H9 (cell line): ENCODE results near the gene NEUROD6. TPM values are rescaled to one million over a fixed set of nuclear protein-coding genes. Genes with fewer than 3 reads are reported as not detected.

Experiments
- DNase-seq: peaks from one replicate; pipeline ENCODE4 v3.0.0-alpha.2; 2017
- H2AFZ ChIP-seq: one replicate; pipeline ENCODE4 v1.6.1; 2013; ENCODE audit warnings: mild to moderate bottlenecking, low read length, control low read depth, moderate library complexity
- H2AK5ac ChIP-seq: 2 replicates; pipeline ENCODE4 v1.6.1; 2013; ENCODE audit warnings: low read length, control low read depth, mixed read lengths; ENCODE audit not compliant: insufficient read length
- H2BK120ac ChIP-seq: one replicate; pipeline ENCODE4 v1.6.1; 2013; ENCODE audit warnings: low read depth, mild to moderate bottlenecking, low read length, control low read depth, inconsistent platforms; ENCODE audit not compliant: poor library complexity, severe bottlenecking
- H2BK12ac ChIP-seq: 2 replicates; pipeline ENCODE4 v1.6.1; 2013; ENCODE audit warnings: low read length, control low read depth, mixed read lengths, low read depth; ENCODE audit not compliant: insufficient read length
- H2BK15ac ChIP-seq: 2 replicates; pipeline ENCODE4 v1.6.1; 2013; ENCODE audit warnings: low read depth, low read length, control low read depth
- H2BK20ac ChIP-seq: one replicate; pipeline ENCODE4 v1.6.1; 2013; ENCODE audit warnings: low read depth, mild to moderate bottlenecking, low read length, control low read depth, inconsistent platforms; ENCODE audit not compliant: poor library complexity, severe bottlenecking
- H2BK5ac ChIP-seq: 2 replicates; pipeline ENCODE4 v1.6.1; 2013; ENCODE audit warnings: low read length, control low read depth, mixed read lengths; ENCODE audit not compliant: insufficient read length
- H3K14ac ChIP-seq: 2 replicates; pipeline ENCODE4 v1.6.1; 2013; ENCODE audit warnings: low read length, control low read depth; ENCODE audit not compliant: insufficient read depth
- H3K18ac ChIP-seq: 2 replicates; pipeline ENCODE4 v1.6.1; 2013; ENCODE audit warnings: low read depth, mild to moderate bottlenecking, mixed read lengths, low read length, control low read depth; ENCODE audit not compliant: insufficient read length
- H3K23ac ChIP-seq: 2 replicates; pipeline ENCODE4 v1.6.1; 2013; ENCODE audit warnings: low read length, control low read depth, mixed read lengths, low read depth; ENCODE audit not compliant: insufficient read length
- H3K23me2 ChIP-seq: 2 replicates; pipeline ENCODE4 v1.6.1; 2013; ENCODE audit warnings: low read depth, mild to moderate bottlenecking, mixed read lengths, low read length, control low read depth; ENCODE audit not compliant: insufficient read length, poor library complexity, severe bottlenecking
- H3K27ac ChIP-seq: 2 replicates; pipeline ENCODE4 v1.5.1; 2013; ENCODE audit warnings: low read length, control low read depth, mixed read lengths, low read depth; ENCODE audit not compliant: insufficient read length
- H3K27me3 ChIP-seq: 2 replicates; pipeline ENCODE4 v1.6.1; 2013; ENCODE audit warnings: low read length, control low read depth, inconsistent platforms; ENCODE audit not compliant: insufficient read depth
- H3K4ac ChIP-seq: 2 replicates; pipeline ENCODE4 v1.6.1; 2013; ENCODE audit warnings: low read depth, mild to moderate bottlenecking, control low read depth, inconsistent platforms, low read length, moderate library complexity
- H3K4me1 ChIP-seq: 2 replicates; pipeline ENCODE4 v1.6.1; 2013; ENCODE audit warnings: low read length, control low read depth, inconsistent platforms; ENCODE audit not compliant: insufficient read depth
- H3K4me2 ChIP-seq: 2 replicates; pipeline ENCODE4 v1.6.1; 2013; ENCODE audit warnings: low read length, control low read depth, mixed read lengths; ENCODE audit not compliant: insufficient read length, insufficient read depth
- H3K56ac ChIP-seq: 2 replicates; pipeline ENCODE4 v1.6.1; 2013; ENCODE audit warnings: low read depth, mild to moderate bottlenecking, mixed read lengths, low read length, control low read depth; ENCODE audit not compliant: insufficient read length
- H3K79me1 ChIP-seq: 2 replicates; pipeline ENCODE4 v1.6.1; 2013; ENCODE audit warnings: low read depth, mild to moderate bottlenecking, moderate library complexity, low read length, control low read depth, inconsistent platforms; ENCODE audit not compliant: insufficient read depth, poor library complexity, severe bottlenecking
- H3K79me2 ChIP-seq: 2 replicates; pipeline ENCODE4 v1.6.1; 2013; ENCODE audit warnings: low read length, control low read depth, inconsistent platforms; ENCODE audit not compliant: insufficient read depth
- H3K9ac ChIP-seq: 2 replicates; pipeline ENCODE4 v1.6.1; 2013; ENCODE audit warnings: low read length, control low read depth, mixed read lengths; ENCODE audit not compliant: insufficient read length; ENCODE audit errors: extremely low read depth
- H3K9me3 ChIP-seq: one replicate; pipeline ENCODE4 v1.6.1; 2013; ENCODE audit warnings: low read depth, low read length, inconsistent platforms; ENCODE audit not compliant: control insufficient read depth
- H3T11ph ChIP-seq: one replicate; pipeline ENCODE4 v1.6.1; 2013; ENCODE audit warnings: mild to moderate bottlenecking, low read length, control low read depth, inconsistent platforms
- H4K20me1 ChIP-seq: one replicate; pipeline ENCODE4 v1.6.1; 2013; ENCODE audit not compliant: control insufficient read depth, insufficient read length, insufficient read depth
- H4K5ac ChIP-seq: 2 replicates; pipeline ENCODE4 v1.6.1; 2013; ENCODE audit warnings: low read depth, mild to moderate bottlenecking, mixed read lengths, low read length, control low read depth; ENCODE audit not compliant: insufficient read length
- H4K8ac ChIP-seq: replicated peaks from 2 replicates; pipeline ENCODE4 v1.6.1; 2013; ENCODE audit warnings: low read length, control low read depth, mixed read lengths, low read depth; ENCODE audit not compliant: insufficient read length
- H4K91ac ChIP-seq: 2 replicates; pipeline ENCODE4 v1.6.1; 2013; ENCODE audit warnings: low read depth, mild to moderate bottlenecking, moderate library complexity, mixed read lengths, low read length, control low read depth; ENCODE audit not compliant: insufficient read length
- H3K27ac Mint-ChIP-seq, 3 experiments: 2 replicates in 2 of 3; 3 replicates in 1 of 3; pipeline ENCODE4 v1.8.0; 2020 to 2021; ENCODE audit warnings: mixed read lengths in 3 of 3, mild to moderate bottlenecking in 1 of 3, moderate library complexity in 1 of 3
- H3K27me3 Mint-ChIP-seq: 2 replicates; pipeline ENCODE4 v1.8.0; 2021; ENCODE audit warnings: low read depth, mild to moderate bottlenecking, moderate library complexity, mixed read lengths
- H3K36me3 Mint-ChIP-seq, 3 experiments: 2 replicates in 2 of 3; 3 replicates in 1 of 3; pipeline ENCODE4 v1.8.0; 2020 to 2021; ENCODE audit warnings: low read depth in 3 of 3, mixed read lengths in 3 of 3; ENCODE audit not compliant: insufficient read depth in 1 of 3
- H3K4me1 Mint-ChIP-seq, 2 experiments: 2 replicates each; pipeline ENCODE4 v1.8.0; 2020; ENCODE audit warnings: mixed read lengths in 2 of 2
- H3K4me3 Mint-ChIP-seq, 2 experiments: 2 replicates in 1 of 2; 3 replicates in 1 of 2; pipeline ENCODE4 v1.8.0; 2020 to 2021; ENCODE audit warnings: mild to moderate bottlenecking in 2 of 2, mixed read lengths in 2 of 2, moderate library complexity in 1 of 2
- H3K9me3 Mint-ChIP-seq, 2 experiments: 2 replicates in 1 of 2; 3 replicates in 1 of 2; pipeline ENCODE4 v1.8.0; 2020; ENCODE audit warnings: mild to moderate bottlenecking in 2 of 2, mixed read lengths in 2 of 2, moderate library complexity in 1 of 2
- CTCF ChIP-seq: fragments of 200-600 bp; sonication (generic); conservative IDR thresholded peaks from 3 replicates; pipeline ENCODE4 v1.8.0; 2021; ENCODE audit warnings: antibody characterized with exemption, mild to moderate bottlenecking
- WGBS: extraction: QIAGEN DNeasy Blood & Tissue Kit; methylation state at CpG from one replicate; pipeline ENCODE4 v1.1.7; 2013; ENCODE audit warnings: missing lambda C conversion rate, low lambda C conversion rate, mixed read lengths; ENCODE audit not compliant: insufficient read length; ENCODE audit errors: extremely low coverage; 5-methylcytosine and 5-hydroxymethylcytosine counted together
- total RNA-seq: library from RNA; stranded (reverse); gene quantifications from 2 replicates; pipeline ENCODE4 v1.2.1, GENCODE V29; 2021

The NEUROD6 gene
- total RNA-seq, 1 experiment from 2014 or later: not detected

GRCh38 chr7:31370609-31371008 lies 30.1 kb upstream of the NEUROD6 start:
- WGBS: no CpG with 5 or more reads among the region's 3 CpGs
- Histone ChIP-seq H3K79me2 (no peaks in the 10 kb centered on the region), H3K4me2 (no peak overlapping the region), H3K18ac (no peak overlapping the region), H2AK5ac (no peak overlapping the region), H2BK12ac (no peak overlapping the region), H3K27ac (no peak overlapping the region), H2BK15ac (no peak overlapping the region), H3K9ac (no peak overlapping the region), H3K56ac (no peak overlapping the region), H2BK20ac (no peak overlapping the region), H4K5ac (no peak overlapping the region), H3K79me1 (no peaks in the 10 kb centered on the region), H4K20me1 (no peaks in the 10 kb centered on the region), H2BK5ac (no peak overlapping the region), H3K14ac (no peak overlapping the region), H3K23me2 (no peaks in the 10 kb centered on the region), H4K91ac (no peak overlapping the region), H4K8ac (no peak overlapping the region), H2AFZ (no peak overlapping the region), H3K27me3 (no peaks in the 10 kb centered on the region), H2BK120ac (no peak overlapping the region), H3K23ac (no peak overlapping the region), H3T11ph (no peak overlapping the region), H3K4ac (no peak overlapping the region), H3K9me3 (no peaks in the 10 kb centered on the region), H3K4me1 (peaks cover 3% of the 10 kb centered on the region; the same call in 1 of the 2 replicates)
- Mint-ChIP-seq H3K4me1 (peaks cover 29 to 34% of the 10 kb centered on the region in 2 experiments), H3K36me3 (no peaks in the 10 kb centered on the region), H3K9me3 (no peaks in the 10 kb centered on the region; a peak in 1 of 5 replicates), H3K4me3 (no peak overlapping the region), H3K27ac (no peak overlapping the region; a peak in 1 of 7 replicates), H3K27me3 (peaks cover 10% of the 10 kb centered on the region)
- DNase-seq: peak; percentile 34
- no peak for TF ChIP-seq CTCF
